ENCODE data around the gene YEATS2.

Gene YEATS2

GRCh38 chr3:183810643-183811594, 113.3 kb downstream of the YEATS2 start:
- no peak for DNase-seq (ENCODE audit: low read depth in 2 of 2, low spot score in 1 of 2)

GRCh38 chr3:183811638-183812037, 114.0 kb downstream of the YEATS2 start:
- DNase-seq (ENCODE audit: low read depth in 2 of 2, low spot score in 1 of 2): no peak

GRCh38 chr3:183812761-183813445, 115.3 kb downstream of the YEATS2 start:
- DNase-seq (ENCODE audit: low read depth in 2 of 2, low spot score in 1 of 2): no peak

GRCh38 chr3:183814240-183814639, 116.6 kb downstream of the YEATS2 start:
- no peak for DNase-seq (ENCODE audit: low read depth in 2 of 2, low spot score in 1 of 2)

GRCh38 chr3:183815563-183815940, 118.0 kb downstream of the YEATS2 start:
- DNase-seq (ENCODE audit: low read depth in 2 of 2, low spot score in 1 of 2): no peak

- DNase-seq (ENCODE audit: low read depth in 2 of 2, low spot score in 1 of 2): no peak
Measured at GRCh38 chr3:183815951-183816475, 118.4 kb downstream of the YEATS2 start.

GRCh38 chr3:183816681-183817510, 119.3 kb downstream of the YEATS2 start:
- no peak for DNase-seq (ENCODE audit: low read depth in 2 of 2, low spot score in 1 of 2)

- DNase-seq (ENCODE audit: low read depth in 2 of 2, low spot score in 1 of 2): no peak
Measured at GRCh38 chr3:183817639-183818038, 120.0 kb downstream of the YEATS2 start.

GRCh38 chr3:183818041-183818620, 120.5 kb downstream of the YEATS2 start:
- no peak for DNase-seq (ENCODE audit: low read depth in 2 of 2, low spot score in 1 of 2)

GRCh38 chr3:183818706-183819624, 121.4 kb downstream of the YEATS2 start:
- DNase-seq (ENCODE audit: low read depth in 2 of 2, low spot score in 1 of 2): no peak

- DNase-seq (ENCODE audit: low read depth in 2 of 2, low spot score in 1 of 2): no peak
Measured at GRCh38 chr3:183819831-183820230, 122.2 kb downstream of the YEATS2 start.

GRCh38 chr3:183822631-183823030, 125.0 kb downstream of the YEATS2 start:
- no peak for DNase-seq (ENCODE audit: low read depth in 2 of 2, low spot score in 1 of 2)

- DNase-seq (ENCODE audit: low read depth in 2 of 2, low spot score in 1 of 2): no peak
Measured at GRCh38 chr3:183823963-183824362, 126.4 kb downstream of the YEATS2 start.

- no peak for DNase-seq (ENCODE audit: low read depth in 2 of 2, low spot score in 1 of 2)
Measured at GRCh38 chr3:183824761-183825455, 127.3 kb downstream of the YEATS2 start.

GRCh38 chr3:183825456-183826161, 128.0 kb downstream of the YEATS2 start, which contains the start of gene MAP6D1:
MAP6D1 (minus strand) TSS chr3:183825577; CDS start chr3:183825547, 30 bp downstream.
- DNase-seq (ENCODE audit: low read depth in 2 of 2, low spot score in 1 of 2): peak; percentile 7 to 17

- DNase-seq (ENCODE audit: low read depth in 2 of 2, low spot score in 1 of 2): no peak
Measured at GRCh38 chr3:183826448-183827250, 129.1 kb downstream of the YEATS2 start.

GRCh38 chr3:183827809-183828537, 130.4 kb downstream of the YEATS2 start:
- DNase-seq (ENCODE audit: low read depth in 2 of 2, low spot score in 1 of 2): no peak
